Measurements from ENCODE around the gene SCAF1. TPM values are rescaled to one million over a fixed set of nuclear protein-coding genes. Genes with fewer than 3 reads are reported as not detected.

The SCAF1 gene
- total RNA-seq, 1 donor from 2014 or later, result 8.4 TPM

- Histone ChIP-seq H3K9me3 (ENCODE audit: control insufficient read depth in 3 of 3, low read length in 3 of 3) (no peaks in the 10 kb centered on the region), H3K4me3 (ENCODE audit: low read length in 3 of 3) (no peak overlapping the region), H3K27me3 (ENCODE audit: control insufficient read depth in 3 of 3, insufficient read depth in 3 of 3, low read length in 3 of 3) (no peaks in the 10 kb centered on the region), H3K4me1 (ENCODE audit: control insufficient read depth in 3 of 3, insufficient read depth in 3 of 3, low read length in 3 of 3) (no peaks in the 10 kb centered on the region), H3K27ac (ENCODE audit: low read depth, low read length) (no peak overlapping the region), H3K36me3 (ENCODE audit: control insufficient read depth in 3 of 3, insufficient read depth in 3 of 3, low read length in 3 of 3) (peaks cover 68 to 74% (median 72%) of the 10 kb centered on the region in 3 donors), H3K9ac (ENCODE audit: low read depth in 1 of 3, low read length in 3 of 3) (no peak overlapping the region)
Measured at GRCh38 chr19:49655570-49656455, 13.8 kb downstream of the SCAF1 start.

- Histone ChIP-seq H3K4me3 (ENCODE audit: low read length in 3 of 3) (no peak overlapping the region), H3K9ac (ENCODE audit: low read depth in 1 of 3, low read length in 3 of 3) (no peak overlapping the region), H3K27ac (ENCODE audit: low read depth, low read length) (no peak overlapping the region), H3K4me1 (ENCODE audit: control insufficient read depth in 3 of 3, insufficient read depth in 3 of 3, low read length in 3 of 3) (no peaks in the 10 kb centered on the region), H3K36me3 (ENCODE audit: control insufficient read depth in 3 of 3, insufficient read depth in 3 of 3, low read length in 3 of 3) (peaks cover 72 to 77% (median 74%) of the 10 kb centered on the region in 3 donors), H3K27me3 (ENCODE audit: control insufficient read depth in 3 of 3, insufficient read depth in 3 of 3, low read length in 3 of 3) (no peaks in the 10 kb centered on the region), H3K9me3 (ENCODE audit: control insufficient read depth in 3 of 3, low read length in 3 of 3) (no peaks in the 10 kb centered on the region)
Measured at GRCh38 chr19:49656456-49657109, 14.6 kb downstream of the SCAF1 start.

GRCh38 chr19:49657493-49658138, 15.6 kb downstream of the SCAF1 start:
- Histone ChIP-seq H3K27ac (ENCODE audit: low read depth, low read length) (no peak overlapping the region), H3K4me3 (ENCODE audit: low read length in 3 of 3) (no peak overlapping the region), H3K9me3 (ENCODE audit: control insufficient read depth in 3 of 3, low read length in 3 of 3) (no peaks in the 10 kb centered on the region), H3K9ac (ENCODE audit: low read depth in 1 of 3, low read length in 3 of 3) (no peak overlapping the region), H3K27me3 (ENCODE audit: control insufficient read depth in 3 of 3, insufficient read depth in 3 of 3, low read length in 3 of 3) (no peaks in the 10 kb centered on the region), H3K4me1 (ENCODE audit: control insufficient read depth in 3 of 3, insufficient read depth in 3 of 3, low read length in 3 of 3) (no peaks in the 10 kb centered on the region), H3K36me3 (ENCODE audit: control insufficient read depth in 3 of 3, insufficient read depth in 3 of 3, low read length in 3 of 3) (peaks cover 79 to 82% (median 81%) of the 10 kb centered on the region in 3 donors)

GRCh38 chr19:49658139-49658517, 16.1 kb downstream of the SCAF1 start:
- peaks cover 79 to 81% (median 80%) of the 10 kb centered on the region in 3 donors for H3K36me3 ChIP-seq (ENCODE audit: control insufficient read depth in 3 of 3, insufficient read depth in 3 of 3, low read length in 3 of 3)
- H3K9me3 ChIP-seq (ENCODE audit: control insufficient read depth in 3 of 3, low read length in 3 of 3), result no peaks in the 10 kb centered on the region

GRCh38 chr19:49658566-49659442, 16.8 kb downstream of the SCAF1 start:
- peak overlapping the region in 1 of 3 donors; percentile 45 for H3K9ac ChIP-seq (ENCODE audit: low read depth in 1 of 3, low read length in 3 of 3)
- H3K36me3 ChIP-seq (ENCODE audit: control insufficient read depth in 3 of 3, insufficient read depth in 3 of 3, low read length in 3 of 3), result peaks cover 75 to 79% (median 77%) of the 10 kb centered on the region in 3 donors
- no peak overlapping the region for H3K4me3 ChIP-seq (ENCODE audit: low read length in 3 of 3)
- H3K27ac ChIP-seq (ENCODE audit: low read depth, low read length), result no peak overlapping the region
- H3K4me1 ChIP-seq (ENCODE audit: control insufficient read depth in 3 of 3, insufficient read depth in 3 of 3, low read length in 3 of 3), result peaks cover 0 to 7% (median 5%) of the 10 kb centered on the region in 3 donors
- no peaks in the 10 kb centered on the region for H3K27me3 ChIP-seq (ENCODE audit: control insufficient read depth in 3 of 3, insufficient read depth in 3 of 3, low read length in 3 of 3)
- no peaks in the 10 kb centered on the region for H3K9me3 ChIP-seq (ENCODE audit: control insufficient read depth in 3 of 3, low read length in 3 of 3)

More at GRCh38 chr19:49658139-49658517, 16.1 kb downstream of the SCAF1 start:
- peaks cover 0 to 2% (median 1%) of the 10 kb centered on the region in 3 donors for H3K4me1 ChIP-seq (ENCODE audit: control insufficient read depth in 3 of 3, insufficient read depth in 3 of 3, low read length in 3 of 3)
- H3K4me3 ChIP-seq (ENCODE audit: low read length in 3 of 3), result no peak overlapping the region
- no peaks in the 10 kb centered on the region for H3K27me3 ChIP-seq (ENCODE audit: control insufficient read depth in 3 of 3, insufficient read depth in 3 of 3, low read length in 3 of 3)
- H3K27ac ChIP-seq (ENCODE audit: low read depth, low read length), result no peak overlapping the region
- H3K9ac ChIP-seq (ENCODE audit: low read depth in 1 of 3, low read length in 3 of 3), result no peak overlapping the region

GRCh38 chr19:49660338-49660961, 18.4 kb downstream of the SCAF1 start:
- Histone ChIP-seq H3K9me3 (ENCODE audit: control insufficient read depth in 3 of 3, low read length in 3 of 3) (no peaks in the 10 kb centered on the region), H3K36me3 (ENCODE audit: control insufficient read depth in 3 of 3, insufficient read depth in 3 of 3, low read length in 3 of 3) (peaks cover 61 to 65% (median 63%) of the 10 kb centered on the region in 3 donors), H3K4me3 (ENCODE audit: low read length in 3 of 3) (no peak overlapping the region), H3K9ac (ENCODE audit: low read depth in 1 of 3, low read length in 3 of 3) (no peak overlapping the region), H3K4me1 (ENCODE audit: control insufficient read depth in 3 of 3, insufficient read depth in 3 of 3, low read length in 3 of 3) (peaks cover 13 to 23% (median 20%) of the 10 kb centered on the region in 3 donors), H3K27ac (ENCODE audit: low read depth, low read length) (no peak overlapping the region), H3K27me3 (ENCODE audit: control insufficient read depth in 3 of 3, insufficient read depth in 3 of 3, low read length in 3 of 3) (no peaks in the 10 kb centered on the region)

GRCh38 chr19:49662011-49662410, 20.0 kb downstream of the SCAF1 start:
- no peaks in the 10 kb centered on the region for H3K27me3 ChIP-seq (ENCODE audit: control insufficient read depth in 3 of 3, insufficient read depth in 3 of 3, low read length in 3 of 3)
- H3K27ac ChIP-seq (ENCODE audit: low read depth, low read length), result no peak overlapping the region
- H3K36me3 ChIP-seq (ENCODE audit: control insufficient read depth in 3 of 3, insufficient read depth in 3 of 3, low read length in 3 of 3), result peaks cover 46 to 51% (median 49%) of the 10 kb centered on the region in 3 donors

GRCh38 chr19:49663224-49663623, 21.2 kb downstream of the SCAF1 start:
- Histone ChIP-seq H3K9me3 (ENCODE audit: control insufficient read depth in 3 of 3, low read length in 3 of 3) (no peaks in the 10 kb centered on the region), H3K27ac (ENCODE audit: low read depth, low read length) (no peak overlapping the region), H3K36me3 (ENCODE audit: control insufficient read depth in 3 of 3, insufficient read depth in 3 of 3, low read length in 3 of 3) (peaks cover 35 to 39% (median 38%) of the 10 kb centered on the region in 3 donors), H3K27me3 (ENCODE audit: control insufficient read depth in 3 of 3, insufficient read depth in 3 of 3, low read length in 3 of 3) (no peaks in the 10 kb centered on the region), H3K4me3 (ENCODE audit: low read length in 3 of 3) (no peak overlapping the region), H3K4me1 (ENCODE audit: control insufficient read depth in 3 of 3, insufficient read depth in 3 of 3, low read length in 3 of 3) (peaks cover 20 to 33% (median 28%) of the 10 kb centered on the region in 3 donors), H3K9ac (ENCODE audit: low read depth in 1 of 3, low read length in 3 of 3) (no peak overlapping the region)

More at GRCh38 chr19:49662011-49662410, 20.0 kb downstream of the SCAF1 start:
- Histone ChIP-seq H3K9ac (ENCODE audit: low read depth in 1 of 3, low read length in 3 of 3) (no peak overlapping the region), H3K9me3 (ENCODE audit: control insufficient read depth in 3 of 3, low read length in 3 of 3) (no peaks in the 10 kb centered on the region), H3K4me1 (ENCODE audit: control insufficient read depth in 3 of 3, insufficient read depth in 3 of 3, low read length in 3 of 3) (peaks cover 20 to 33% (median 28%) of the 10 kb centered on the region in 3 donors), H3K4me3 (ENCODE audit: low read length in 3 of 3) (no peak overlapping the region)

Data from skeletal muscle tissue (tissue), 4 donors.